ENCODE results near the gene SLC38A5.

DNA sequence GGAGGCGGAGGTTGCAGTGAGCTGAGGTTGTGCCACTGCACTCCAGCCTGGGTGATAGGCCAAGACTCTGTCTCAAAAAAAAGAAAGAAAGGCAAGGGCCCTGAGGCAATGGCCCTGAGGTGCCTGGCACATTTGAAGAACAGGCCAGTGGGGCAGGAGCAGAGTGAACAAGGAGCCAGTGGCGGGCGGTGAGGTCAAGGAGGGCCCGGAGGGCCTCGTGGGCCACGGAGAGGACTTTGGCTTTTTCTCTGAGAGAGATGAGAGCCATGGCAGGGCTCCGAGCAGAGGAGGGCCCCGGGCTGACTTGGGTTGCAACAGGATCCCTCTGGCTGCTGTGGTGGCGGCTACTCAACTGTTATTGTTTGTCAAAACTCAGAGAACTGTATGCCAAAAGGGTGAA, 19.2 kb upstream of the SLC38A5 start:
- TF ChIP-seq, protein P1, sequence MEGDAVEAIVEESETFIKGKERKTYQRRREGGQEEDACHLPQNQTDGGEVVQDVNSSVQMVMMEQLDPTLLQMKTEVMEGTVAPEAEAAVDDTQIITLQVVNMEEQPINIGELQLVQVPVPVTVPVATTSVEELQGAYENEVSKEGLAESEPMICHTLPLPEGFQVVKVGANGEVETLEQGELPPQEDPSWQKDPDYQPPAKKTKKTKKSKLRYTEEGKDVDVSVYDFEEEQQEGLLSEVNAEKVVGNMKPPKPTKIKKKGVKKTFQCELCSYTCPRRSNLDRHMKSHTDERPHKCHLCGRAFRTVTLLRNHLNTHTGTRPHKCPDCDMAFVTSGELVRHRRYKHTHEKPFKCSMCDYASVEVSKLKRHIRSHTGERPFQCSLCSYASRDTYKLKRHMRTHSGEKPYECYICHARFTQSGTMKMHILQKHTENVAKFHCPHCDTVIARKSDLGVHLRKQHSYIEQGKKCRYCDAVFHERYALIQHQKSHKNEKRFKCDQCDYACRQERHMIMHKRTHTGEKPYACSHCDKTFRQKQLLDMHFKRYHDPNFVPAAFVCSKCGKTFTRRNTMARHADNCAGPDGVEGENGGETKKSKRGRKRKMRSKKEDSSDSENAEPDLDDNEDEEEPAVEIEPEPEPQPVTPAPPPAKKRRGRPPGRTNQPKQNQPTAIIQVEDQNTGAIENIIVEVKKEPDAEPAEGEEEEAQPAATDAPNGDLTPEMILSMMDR (optimal IDR thresholded peaks at IDR 0.05 in 1 of 3, IDR thresholded peaks at IDR 0.05 in 1 of 3, conservative IDR thresholded peaks at IDR 0.05 in 1 of 3; ENCODE audit: extremely low read depth in 1 of 3, insufficient read depth in 2 of 3, low read length in 3 of 3), result no peak
- no peak for TF ChIP-seq EZH2 (IDR thresholded peaks at IDR 0.05; ENCODE audit: low read length)

All from keratinocyte (primary cell).